Esophagus muscularis mucosa (tissue), 4 donors: Measurements from ENCODE around the gene ARAF.

Experiments used
- CTCF ChIP-seq, 3 experiments: fragments of 200-600 bp in 2 of 3; fragments of 450-650 bp in 1 of 3; sonication (generic) in 2 of 3; IDR thresholded peaks; one replicate each; pipeline ENCODE4 v1.5.1; 2017 to 2019; ENCODE audit warnings: antibody characterized with exemption in 3 of 3, mild to moderate bottlenecking in 2 of 3, moderate library complexity in 1 of 3
- EP300 ChIP-seq: sonication (generic); formaldehyde crosslinking; IDR thresholded peaks from one replicate; pipeline ENCODE4 v1.6.1; 2017; ENCODE audit warnings: antibody characterized with exemption
- POLR2A ChIP-seq: fragments of 450-650 bp; IDR thresholded peaks from one replicate; pipeline ENCODE4 v1.6.1; 2017; ENCODE audit warnings: antibody characterized with exemption, moderate library complexity, mild to moderate bottlenecking, low read depth
- POLR2AphosphoS5 ChIP-seq, 2 donors: sonication (generic); formaldehyde crosslinking; IDR thresholded peaks; one replicate each; pipeline ENCODE4 v1.6.1; 2017; ENCODE audit warnings: antibody characterized with exemption in 2 of 2

- no peak for TF ChIP-seq CTCF (IDR thresholded peaks at IDR 0.05)
- TF ChIP-seq POLR2A, result no peak
- TF ChIP-seq EP300, result no peak
- no peak for TF ChIP-seq POLR2AphosphoS5 (IDR thresholded peaks at IDR 0.05)
Measured at GRCh38 chrX:47612418-47612817, 51.4 kb downstream of the ARAF start.
